A673 (cell line): Measurements from ENCODE around the gene CDH23.

Experiments
- EZH2 ChIP-seq: fragments of 200-600 bp; sonication (generic); IDR thresholded peaks from 2 replicates; pipeline ENCODE4 v1.6.1; 2017; ENCODE audit warnings: borderline replicate concordance, low read depth, mild to moderate bottlenecking, mixed read lengths, antibody characterized with exemption, low read length; ENCODE audit not compliant: poor library complexity, severe bottlenecking
- TF ChIP-seq, protein P1 (sequence below): fragments of 300-800, 200-600 bp; sonication (generic); conservative IDR thresholded peaks from 2 replicates; pipeline ENCODE4 v1.5.1; 2017; ENCODE audit warnings: low read depth, mild to moderate bottlenecking, antibody characterized with exemption, low read length, moderate library complexity, mixed read lengths

- TF ChIP-seq, protein P1, sequence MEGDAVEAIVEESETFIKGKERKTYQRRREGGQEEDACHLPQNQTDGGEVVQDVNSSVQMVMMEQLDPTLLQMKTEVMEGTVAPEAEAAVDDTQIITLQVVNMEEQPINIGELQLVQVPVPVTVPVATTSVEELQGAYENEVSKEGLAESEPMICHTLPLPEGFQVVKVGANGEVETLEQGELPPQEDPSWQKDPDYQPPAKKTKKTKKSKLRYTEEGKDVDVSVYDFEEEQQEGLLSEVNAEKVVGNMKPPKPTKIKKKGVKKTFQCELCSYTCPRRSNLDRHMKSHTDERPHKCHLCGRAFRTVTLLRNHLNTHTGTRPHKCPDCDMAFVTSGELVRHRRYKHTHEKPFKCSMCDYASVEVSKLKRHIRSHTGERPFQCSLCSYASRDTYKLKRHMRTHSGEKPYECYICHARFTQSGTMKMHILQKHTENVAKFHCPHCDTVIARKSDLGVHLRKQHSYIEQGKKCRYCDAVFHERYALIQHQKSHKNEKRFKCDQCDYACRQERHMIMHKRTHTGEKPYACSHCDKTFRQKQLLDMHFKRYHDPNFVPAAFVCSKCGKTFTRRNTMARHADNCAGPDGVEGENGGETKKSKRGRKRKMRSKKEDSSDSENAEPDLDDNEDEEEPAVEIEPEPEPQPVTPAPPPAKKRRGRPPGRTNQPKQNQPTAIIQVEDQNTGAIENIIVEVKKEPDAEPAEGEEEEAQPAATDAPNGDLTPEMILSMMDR: no peak
- no peak for TF ChIP-seq EZH2
Measured at GRCh38 chr10:71708897-71709882, 312.5 kb downstream of the CDH23 start.
